K562 (cell line): ENCODE data around the gene ARL3. TPM values are rescaled to one million over a fixed set of nuclear protein-coding genes. Genes with fewer than 3 reads are reported as not detected.

Experiments used
- ATAC-seq: fragments of 200-7000 bp; cut with Tn5 transposase; 3 replicates; pipeline ENCODE4 v1.9.1; 2020; ENCODE audit warnings: moderate library complexity
- BruUV-seq: library from RNA; stranded (reverse); fragments of 400-500 nt; replicated peaks from 2 replicates; lab custom pipeline; 2021; lab: Mats Ljungman, UMichigan
- CTCF ChIA-PET: fragments of 300-600 bp; formaldehyde crosslinking; extraction: SDS; loops from one replicate; lab custom pipeline; 2021; ENCODE audit warnings: low intra/inter-chr PET ratio; lab: Yijun Ruan, JAX
- POLR2A ChIA-PET: fragments of 300-600, 350-650 bp; sonication (Branson Sonifier 250); formaldehyde crosslinking; extraction: SDS; loops from one replicate; lab custom pipeline; 2021; ENCODE audit warnings: antibody characterized with exemption, inconsistent platforms; lab: Yijun Ruan, JAX
- DNase-seq, 4 experiments: peaks; one replicate each; pipeline versions ENCODE4 v3.0.0 to v3.0.0-alpha.2; 2011 to 2018; ENCODE audit warnings: low spot score in 3 of 4, mixed read lengths in 3 of 4; ENCODE audit errors: extremely low read depth in 1 of 4
- FAIRE-seq: peaks from 2 replicates; lab custom pipeline; 2011; peaks lifted over from hg19 to GRCh38; lab: Jason Lieb, UNC
- H2AFZ ChIP-seq: 2 replicates; pipeline ENCODE4 v1.6.0; 2011; ENCODE audit warnings: low read depth, low read length, control low read depth, inconsistent platforms
- H3K27ac ChIP-seq: fragments of 200-600 bp; 3 replicates; pipeline ENCODE4 v1.8.0; 2011; ENCODE audit warnings: low read depth, mild to moderate bottlenecking, control low read depth, inconsistent platforms, low read length, moderate library complexity, mixed read lengths; ENCODE audit errors: extremely low read depth
- H3K27me3 ChIP-seq, 2 experiments: fragments of 300-600 bp in 1 of 2; 2 replicates in 1 of 2; 3 replicates in 1 of 2; pipeline versions ENCODE4 v1.6.0 to v1.8.0; 2011; ENCODE audit warnings: inconsistent platforms in 2 of 2, low read length in 2 of 2, mild to moderate bottlenecking in 1 of 2, mixed read lengths in 1 of 2, moderate library complexity in 1 of 2; ENCODE audit not compliant: control insufficient read depth in 2 of 2, insufficient read depth in 2 of 2
- H3K36me3 ChIP-seq: fragments of 300-600 bp; 3 replicates; pipeline ENCODE4 v1.8.0; 2011; ENCODE audit warnings: mild to moderate bottlenecking, low read length, inconsistent platforms; ENCODE audit not compliant: control insufficient read depth, insufficient read depth
- H3K4me1 ChIP-seq, 2 experiments: fragments of 200-600 bp in 1 of 2; replicated peaks in 1 of 2; 2 replicates in 1 of 2; 3 replicates in 1 of 2; pipeline versions ENCODE4 v1.5.1 to v1.8.0; 2011; ENCODE audit warnings: inconsistent platforms in 2 of 2, low read length in 2 of 2, mild to moderate bottlenecking in 1 of 2, mixed read lengths in 1 of 2, moderate library complexity in 1 of 2; ENCODE audit not compliant: control insufficient read depth in 2 of 2, insufficient read depth in 2 of 2
- H3K4me2 ChIP-seq: 2 replicates; pipeline ENCODE4 v1.6.1; 2011; ENCODE audit warnings: low read length, control low read depth, inconsistent platforms, mixed read lengths; ENCODE audit not compliant: insufficient read depth
- H3K4me3 ChIP-seq: fragments of 200-600 bp; sonication (generic), shearing (Covaris generic); 2 replicates; pipeline ENCODE4 v1.5.1; 2016; ENCODE audit warnings: control low read depth, inconsistent platforms
- H3K79me2 ChIP-seq: fragments of 200-600 bp; 3 replicates; pipeline ENCODE4 v1.8.0; 2011; ENCODE audit warnings: low read length, inconsistent platforms; ENCODE audit not compliant: control insufficient read depth, insufficient read depth
- H3K9ac ChIP-seq, 2 experiments: 2 replicates each; pipeline versions ENCODE4 v1.6.0 to v1.6.1; 2011; ENCODE audit warnings: low read depth in 2 of 2, low read length in 2 of 2, control low read depth in 1 of 2, inconsistent platforms in 1 of 2, mild to moderate bottlenecking in 1 of 2, mixed read lengths in 1 of 2; ENCODE audit not compliant: insufficient read depth in 1 of 2
- H3K9me1 ChIP-seq: one replicate; pipeline ENCODE4 v1.6.0; 2011; ENCODE audit warnings: inconsistent platforms, mild to moderate bottlenecking, low read length, moderate library complexity; ENCODE audit not compliant: control insufficient read depth, insufficient read depth
- H3K9me3 ChIP-seq: replicated peaks from 2 replicates; pipeline ENCODE4 v1.5.1; 2011; ENCODE audit warnings: low read depth, low read length, inconsistent platforms; ENCODE audit not compliant: control insufficient read depth, insufficient read depth
- H4K20me1 ChIP-seq: replicated peaks from 2 replicates; pipeline ENCODE4 v1.6.1; 2011; ENCODE audit warnings: low read length, inconsistent platforms, mixed read lengths; ENCODE audit not compliant: control insufficient read depth, insufficient read depth
- CREBBP ChIP-seq: IDR thresholded peaks from one replicate; pipeline ENCODE4 v1.6.1; 2012; ENCODE audit warnings: low read depth, mild to moderate bottlenecking, control low read depth, inconsistent platforms, low read length
- GTF2E2 ChIP-seq: fragments of 200-800 bp; sonication (Bioruptor generic); IDR thresholded peaks from 2 replicates; pipeline ENCODE4 v1.6.1; 2016; ENCODE audit warnings: missing genetic modification characterization, missing compliant biosample characterization
- IRF2 ChIP-seq: sonication (generic); formaldehyde crosslinking; IDR thresholded peaks from 2 replicates; pipeline ENCODE4 v1.8.1; 2022; ENCODE audit warnings: mild to moderate bottlenecking, missing genetic modification reagents
- KDM4B ChIP-seq, 2 experiments: fragments of 450-650 bp in 1 of 2; sonication (generic) in 1 of 2; IDR thresholded peaks; 2 replicates each; pipeline ENCODE4 v1.6.1; 2016 to 2017; ENCODE audit warnings: borderline replicate concordance in 2 of 2, antibody characterized with exemption in 1 of 2, low read depth in 1 of 2, mild to moderate bottlenecking in 1 of 2
- SMARCC2 ChIP-seq: fragments of 450-650 bp; IDR thresholded peaks from 2 replicates; pipeline ENCODE4 v1.6.1; 2017; ENCODE audit warnings: antibody characterized with exemption, moderate library complexity, mild to moderate bottlenecking, low read depth
- ZNF184 ChIP-seq: sonication (generic); formaldehyde crosslinking; IDR thresholded peaks from 2 replicates; pipeline ENCODE4 v1.5.0; 2020; ENCODE audit warnings: missing genetic modification reagents
- WGBS: fragments of 100-300 bp; shearing (Covaris generic); methylation state at CpG from one replicate; pipeline ENCODE4 v1.1.6; 2016; ENCODE audit warnings: low coverage, mixed read lengths; ENCODE audit not compliant: insufficient coverage; ENCODE audit errors: missing lambda C conversion rate; 5-methylcytosine and 5-hydroxymethylcytosine counted together
- in situ Hi-C: fragments of 300-500 bp; cut with MboI; formaldehyde crosslinking; loops from 4 replicates; pipeline ENCODE4 v1.15.0; 2018; ENCODE audit warnings: inconsistent platforms, mixed read lengths
- intact Hi-C: fragments of 100-400 bp; cut with micrococcal nuclease; formaldehyde crosslinking; loops from 2 replicates; pipeline ENCODE4 v1.14.2; 2022
- polyA plus RNA-seq, 8 experiments: library from polyadenylated mRNA; depleted of rRNA in 4 of 8; stranded (reverse) in 5 of 8; unstranded in 3 of 8; fragments of >200 nt; fragmentation: Nextera tagmentation in 2 of 8; fragmentation: Illumina TruSeq in 1 of 8; extraction: Ambion mirVana in 2 of 8; extraction: Trizol in 1 of 8; gene quantifications; 2 replicates each; pipeline versions ENCODE4 v1.2.1 to v1.2.3, GENCODE V29; 2011 to 2014; ENCODE audit warnings: inconsistent platforms in 1 of 8, missing spikeins in 1 of 8
- total RNA-seq, 7 experiments: library from RNA; depleted of rRNA in 6 of 7; stranded (reverse); fragments of >200 nt in 6 of 7; fragmentation: Illumina TruSeq in 2 of 7; extraction: Trizol in 2 of 7; gene quantifications; 2 replicates each; pipeline versions ENCODE4 v1.2.1 to v1.2.3, GENCODE V29; 2011 to 2021; ENCODE audit warnings: low replicate concordance in 1 of 7

ARL3 gene
- total and polyA plus RNA-seq, 9 of the 15 experiments (the other 6 are each of a cell fraction or from before 2014, with no cell fraction given), result 2.9 to 8.9 (median 4.8) TPM

DNA sequence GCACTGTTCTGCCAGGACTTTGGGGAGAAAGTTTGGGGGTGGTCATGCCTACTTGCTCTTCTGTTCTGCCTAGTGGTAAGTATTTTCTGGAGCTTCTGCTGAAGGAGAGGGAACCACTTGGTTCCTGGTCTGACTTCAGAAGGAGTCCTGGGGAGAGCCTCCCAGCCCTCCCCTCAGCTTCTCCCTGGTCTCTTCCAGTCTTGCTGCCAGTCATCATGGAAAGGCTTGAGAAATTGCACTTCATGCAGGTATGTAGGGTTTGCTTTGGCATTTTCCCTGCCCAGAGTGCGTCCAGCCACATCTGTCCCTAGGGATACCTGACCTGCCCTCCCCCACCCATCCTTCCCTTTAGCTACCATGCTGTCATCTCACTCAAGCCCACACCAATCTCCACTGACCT is 18.5 kb upstream of the ARL3 start:
- in situ Hi-C loops (no loop called here), intact Hi-C loops (no loop called here)
- TF ChIP-seq CREBBP, result no peak
- TF ChIP-seq KDM4B (IDR thresholded peaks at IDR 0.05; ENCODE audit: borderline replicate concordance in 2 of 2, low read depth in 1 of 2), result no peak
- TF ChIP-seq IRF2, result no peak
- TF ChIP-seq GTF2E2 (tag), result no peak
- no peak for TF ChIP-seq ZNF184 (CRISPR knock-in tag)
- TF ChIP-seq SMARCC2, result no peak
- H3K27ac ChIP-seq, result no peak overlapping the region
- POLR2A ChIA-PET, result interaction anchor here (0.7 kb wide), 1 partner anchor 296 kb away, joined by 3 read pairs; no protein-coding TSS in a partner anchor
- H3K9me1 ChIP-seq, result no peaks in the 10 kb centered on the region
- H3K9ac ChIP-seq, result no peak overlapping the region
- H4K20me1 ChIP-seq, result no peaks in the 10 kb centered on the region
- ATAC-seq (no peak), DNase-seq (no peak), FAIRE-seq (no peak)
- H3K9me3 ChIP-seq, result no peaks in the 10 kb centered on the region
- no peak overlapping the region for H3K4me2 ChIP-seq
- H3K79me2 ChIP-seq, result no peaks in the 10 kb centered on the region
- peaks cover 61% of the 10 kb centered on the region for H3K36me3 ChIP-seq
- no peak overlapping the region for H2AFZ ChIP-seq
- WGBS, result 86% methylated on average over 1 of the region's 1 CpG
- CTCF ChIA-PET, result no interaction called here
- peaks cover 11 to 15% of the 10 kb centered on the region in 2 experiments; a peak in 4 of 5 replicates for H3K4me1 ChIP-seq
- no TSS peak for BruUV-seq
- no peaks in the 10 kb centered on the region for H3K27me3 ChIP-seq
- no peak overlapping the region for H3K4me3 ChIP-seq
